Brain microvascular endothelial cell (primary cell): ENCODE data around the gene SKAP1.

ENCODE experiments used
- DNase-seq: peaks from one replicate; pipeline ENCODE4 v3.0.0-alpha.2; 2020
- H3K27ac ChIP-seq: fragments of 250-450 bp; sonication (Bioruptor Pico); 2 replicates; pipeline ENCODE4 v1.5.1; 2020; ENCODE audit warnings: mild to moderate bottlenecking, moderate library complexity
- H3K27me3 ChIP-seq: fragments of 250-450 bp; sonication (Bioruptor Pico); replicated peaks from 2 replicates; pipeline ENCODE4 v1.5.1; 2020; ENCODE audit warnings: mild to moderate bottlenecking
- H3K36me3 ChIP-seq: fragments of 250-450 bp; sonication (Bioruptor Pico); replicated peaks from 2 replicates; pipeline ENCODE4 v1.5.1; 2020; ENCODE audit warnings: mild to moderate bottlenecking
- H3K4me3 ChIP-seq: 2 replicates; pipeline ENCODE4 v1.5.1; 2011; ENCODE audit warnings: low read depth, mild to moderate bottlenecking, control low read depth, low read length, moderate library complexity
- in situ Hi-C: cut with HindIII; loops from 2 replicates; pipeline ENCODE4 v1.10.0; 2017; ENCODE audit warnings: low sequenced_read_pairs, low pct_ligation_motif_present
- TF ChIP-seq, protein P1 (sequence below): IDR thresholded peaks from 2 replicates; pipeline ENCODE4 v1.5.1; 2011; ENCODE audit warnings: low read depth, mild to moderate bottlenecking, moderate library complexity, low read length, control low read depth, inconsistent platforms; ENCODE audit errors: missing control alignments

Gene SKAP1

DNA sequence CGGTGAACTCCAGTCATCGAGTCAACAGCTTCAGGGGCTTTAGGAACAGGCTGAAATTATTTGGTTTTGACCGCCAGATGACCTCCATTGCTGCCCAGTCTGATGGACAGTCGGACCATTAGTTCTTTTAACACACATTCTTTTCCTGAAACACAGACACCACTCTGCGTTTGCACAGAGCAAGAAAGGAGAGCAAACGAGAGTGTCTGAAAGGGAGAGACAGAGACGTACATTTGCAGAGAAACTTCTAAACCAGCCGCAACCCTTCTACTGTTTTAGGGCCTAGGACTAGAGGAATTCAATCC, 166.3 kb downstream of the SKAP1 start:
- Histone ChIP-seq H3K36me3 (no peaks in the 10 kb centered on the region), H3K4me3 (no peak overlapping the region), H3K27me3 (no peaks in the 10 kb centered on the region), H3K27ac (no peak overlapping the region)
- no peak for DNase-seq
- in situ Hi-C loops: no loop called here
- TF ChIP-seq, protein P1, sequence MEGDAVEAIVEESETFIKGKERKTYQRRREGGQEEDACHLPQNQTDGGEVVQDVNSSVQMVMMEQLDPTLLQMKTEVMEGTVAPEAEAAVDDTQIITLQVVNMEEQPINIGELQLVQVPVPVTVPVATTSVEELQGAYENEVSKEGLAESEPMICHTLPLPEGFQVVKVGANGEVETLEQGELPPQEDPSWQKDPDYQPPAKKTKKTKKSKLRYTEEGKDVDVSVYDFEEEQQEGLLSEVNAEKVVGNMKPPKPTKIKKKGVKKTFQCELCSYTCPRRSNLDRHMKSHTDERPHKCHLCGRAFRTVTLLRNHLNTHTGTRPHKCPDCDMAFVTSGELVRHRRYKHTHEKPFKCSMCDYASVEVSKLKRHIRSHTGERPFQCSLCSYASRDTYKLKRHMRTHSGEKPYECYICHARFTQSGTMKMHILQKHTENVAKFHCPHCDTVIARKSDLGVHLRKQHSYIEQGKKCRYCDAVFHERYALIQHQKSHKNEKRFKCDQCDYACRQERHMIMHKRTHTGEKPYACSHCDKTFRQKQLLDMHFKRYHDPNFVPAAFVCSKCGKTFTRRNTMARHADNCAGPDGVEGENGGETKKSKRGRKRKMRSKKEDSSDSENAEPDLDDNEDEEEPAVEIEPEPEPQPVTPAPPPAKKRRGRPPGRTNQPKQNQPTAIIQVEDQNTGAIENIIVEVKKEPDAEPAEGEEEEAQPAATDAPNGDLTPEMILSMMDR: no peak

DNA sequence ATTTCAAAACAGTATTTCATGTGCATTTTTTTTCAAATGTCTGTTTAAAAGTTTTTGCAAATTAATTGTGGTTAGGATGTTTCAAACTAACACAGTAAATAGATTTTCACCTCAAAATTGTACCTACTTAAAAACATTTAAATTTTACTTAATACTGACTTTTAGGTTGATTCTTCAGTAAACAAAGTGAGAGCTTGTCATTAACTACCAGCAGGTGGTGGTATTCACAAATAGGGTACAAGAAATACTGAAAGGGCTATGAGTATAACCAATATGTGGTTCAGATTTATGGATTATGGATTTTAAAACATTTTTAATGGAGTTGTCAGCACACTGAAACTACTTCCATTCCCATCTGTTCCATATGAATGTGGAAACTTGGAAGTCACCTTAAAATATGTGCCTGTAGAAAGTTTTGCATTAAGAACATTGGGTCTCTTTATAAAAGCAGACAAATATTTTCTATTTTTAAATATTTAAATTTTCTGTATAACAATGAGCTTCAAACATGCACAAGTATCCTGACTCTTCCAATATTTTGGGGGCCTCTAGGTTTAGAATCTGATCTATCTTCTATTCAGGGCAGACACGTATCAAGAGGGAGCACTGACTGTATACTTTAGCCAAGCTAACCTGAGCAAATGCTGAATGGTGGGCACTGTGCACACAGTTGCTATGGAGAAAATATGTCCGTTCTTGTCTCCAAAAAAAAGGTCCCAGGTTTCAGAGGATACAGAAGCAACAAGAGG, 166.9 kb downstream of the SKAP1 start:
- H3K27ac ChIP-seq: no peak overlapping the region
- no peak overlapping the region for H3K4me3 ChIP-seq
- H3K36me3 ChIP-seq: no peaks in the 10 kb centered on the region
- H3K27me3 ChIP-seq: no peaks in the 10 kb centered on the region
- in situ Hi-C loops: no loop called here
- TF ChIP-seq, protein P1: peak; percentile 39
- DNase-seq: no peak

DNA sequence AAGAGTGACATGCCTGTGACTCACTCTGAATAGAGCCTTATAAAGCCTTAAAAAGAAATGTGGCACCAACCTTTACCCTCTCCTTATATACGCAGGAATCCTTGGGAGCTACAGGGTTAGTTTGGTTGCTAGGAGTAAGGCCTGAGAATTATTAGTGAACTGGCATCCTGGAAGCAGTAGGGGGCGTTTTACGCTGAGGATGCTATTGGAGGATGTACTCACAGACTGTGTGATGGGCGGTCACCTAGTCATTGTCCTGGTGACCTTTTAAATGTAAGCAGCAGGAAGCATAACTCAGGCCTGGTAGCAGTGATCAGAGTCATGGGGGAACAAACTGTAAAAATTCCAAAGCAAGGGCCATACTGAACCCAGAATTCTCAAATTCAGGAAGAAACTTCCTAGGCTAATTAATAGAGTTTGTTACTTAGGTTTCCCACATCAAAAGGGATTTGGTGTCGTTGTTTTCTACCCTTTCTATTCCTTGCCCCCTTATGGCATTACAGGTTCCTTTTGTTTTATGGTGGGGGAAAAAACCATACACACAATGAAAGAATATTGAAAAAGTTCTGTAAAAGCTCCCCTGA, 168.6 kb downstream of the SKAP1 start:
- Histone ChIP-seq H3K27me3 (no peaks in the 10 kb centered on the region), H3K27ac (no peak overlapping the region), H3K4me3 (no peak overlapping the region), H3K36me3 (no peaks in the 10 kb centered on the region)
- peak; percentile 12 for DNase-seq
- in situ Hi-C loops: no loop called here
- TF ChIP-seq, protein P1: peak; percentile 78

DNA sequence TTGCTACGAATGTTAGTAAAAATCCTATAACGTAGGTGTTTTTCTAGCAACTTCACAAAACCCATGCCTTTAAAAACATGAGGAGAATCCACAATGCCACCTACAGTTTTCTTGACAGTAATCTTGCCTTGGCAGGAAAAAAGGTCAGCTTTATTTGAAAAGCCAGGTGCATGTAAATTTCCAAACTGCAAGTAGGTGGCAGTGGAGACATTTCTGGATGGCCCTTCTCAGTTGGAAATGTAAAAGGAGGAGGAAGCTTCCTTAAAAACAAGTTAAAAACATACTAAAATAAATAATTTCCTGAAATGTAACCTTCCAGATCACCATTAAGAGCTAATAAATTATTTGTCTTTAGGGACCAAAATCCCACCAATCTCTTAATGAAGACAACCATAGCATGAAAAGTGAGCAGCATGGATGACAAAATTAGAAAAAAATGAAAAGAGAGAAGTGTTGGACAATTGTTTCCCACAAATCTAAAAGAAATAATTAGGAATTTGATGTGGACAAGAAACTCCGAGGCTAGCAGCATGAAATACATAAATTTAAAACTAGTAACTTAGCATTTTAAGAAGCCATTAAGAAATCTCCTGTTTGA, 170.2 kb downstream of the SKAP1 start:
- in situ Hi-C loops: no loop called here
- TF ChIP-seq, protein P1: peak; percentile 72
- Histone ChIP-seq H3K36me3 (no peaks in the 10 kb centered on the region), H3K27ac (no peak overlapping the region), H3K4me3 (no peak overlapping the region), H3K27me3 (no peaks in the 10 kb centered on the region)
- peak; percentile 12 for DNase-seq

DNA sequence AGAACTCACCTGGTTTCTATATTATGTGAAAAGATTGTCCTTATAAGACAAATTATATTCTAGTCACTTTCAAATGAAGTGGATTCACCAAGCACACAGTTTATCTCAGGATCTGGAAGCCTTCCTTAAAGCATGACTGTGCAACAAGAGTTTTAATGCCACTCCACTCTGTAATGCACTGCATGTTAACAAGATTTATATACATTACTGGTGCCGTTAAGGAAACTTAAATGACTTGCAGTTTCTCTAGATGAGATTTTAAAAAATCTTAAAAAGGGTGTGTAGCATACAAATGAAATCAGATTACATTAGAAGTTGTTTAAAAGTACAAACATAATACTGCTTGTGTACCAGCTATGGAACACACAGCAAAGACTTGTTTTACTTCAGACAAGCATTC, 171.7 kb downstream of the SKAP1 start:
- DNase-seq: no peak
- Histone ChIP-seq H3K4me3 (no peak overlapping the region), H3K27ac (no peak overlapping the region), H3K36me3 (no peaks in the 10 kb centered on the region), H3K27me3 (no peaks in the 10 kb centered on the region)
- in situ Hi-C loops: no loop called here
- TF ChIP-seq, protein P1: no peak
